A204.1 (cell line): ENCODE measurements around the gene RAB11B.
"Not testable (repeated sequence)": the region's sequence is repeated elsewhere in the genome, so short reads cannot be mapped to it uniquely, and the experiment has no call there.

Source experiments
- FAIRE-seq: peaks from 2 replicates; lab custom pipeline; 2012; peaks lifted over from hg19 to GRCh38; lab: Jason Lieb, UNC

The RAB11B gene

GRCh38 chr19:8389891-8390616 lies at the start of gene RAB11B:
TSS of gene RAB11B (plus strand) at chr19:8390360. CDS start at chr19:8390417, 57 bp downstream.
- FAIRE-seq, result peak; percentile 99

DNA sequence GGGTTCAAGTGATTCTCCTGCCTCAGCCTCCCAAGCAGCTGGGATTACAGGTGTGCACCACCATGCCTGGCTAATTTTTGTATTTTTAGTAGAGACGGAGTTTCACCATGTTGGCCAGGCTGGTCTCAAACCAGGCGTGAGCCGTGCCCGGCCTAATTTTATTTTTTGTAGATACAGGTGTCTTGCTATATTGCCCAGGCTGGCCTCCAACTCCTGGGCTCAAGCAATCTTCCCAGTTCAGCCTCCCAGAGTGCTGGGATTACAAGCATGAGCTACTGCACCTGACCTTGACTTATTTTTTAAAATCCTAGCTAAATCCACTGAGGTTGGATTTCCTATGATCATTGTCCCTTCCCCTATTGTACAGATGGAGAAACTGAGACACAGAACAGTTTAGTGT lies 48.7 kb upstream of the RAB11B start:
- FAIRE-seq, result not testable (repeated sequence)

DNA sequence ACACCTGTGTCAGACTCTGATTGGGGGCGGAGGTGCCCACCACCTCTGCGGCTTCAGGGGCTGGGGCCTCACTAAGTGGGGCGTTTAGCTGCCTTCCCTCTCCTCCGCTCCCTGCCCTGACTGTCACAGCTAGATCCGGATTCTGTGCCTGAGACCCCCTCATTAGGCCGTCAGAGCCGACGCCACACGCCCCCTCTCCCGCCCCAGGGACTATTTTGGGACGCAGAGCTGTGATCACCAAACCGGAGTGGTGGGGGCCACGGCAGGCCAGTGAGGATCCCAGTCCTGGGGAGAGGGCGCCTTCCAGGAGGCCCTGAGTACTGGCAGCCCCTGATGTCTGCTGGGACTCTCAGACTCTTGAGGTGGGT lies 47.9 kb upstream of the RAB11B start:
- FAIRE-seq, result no peak

DNA sequence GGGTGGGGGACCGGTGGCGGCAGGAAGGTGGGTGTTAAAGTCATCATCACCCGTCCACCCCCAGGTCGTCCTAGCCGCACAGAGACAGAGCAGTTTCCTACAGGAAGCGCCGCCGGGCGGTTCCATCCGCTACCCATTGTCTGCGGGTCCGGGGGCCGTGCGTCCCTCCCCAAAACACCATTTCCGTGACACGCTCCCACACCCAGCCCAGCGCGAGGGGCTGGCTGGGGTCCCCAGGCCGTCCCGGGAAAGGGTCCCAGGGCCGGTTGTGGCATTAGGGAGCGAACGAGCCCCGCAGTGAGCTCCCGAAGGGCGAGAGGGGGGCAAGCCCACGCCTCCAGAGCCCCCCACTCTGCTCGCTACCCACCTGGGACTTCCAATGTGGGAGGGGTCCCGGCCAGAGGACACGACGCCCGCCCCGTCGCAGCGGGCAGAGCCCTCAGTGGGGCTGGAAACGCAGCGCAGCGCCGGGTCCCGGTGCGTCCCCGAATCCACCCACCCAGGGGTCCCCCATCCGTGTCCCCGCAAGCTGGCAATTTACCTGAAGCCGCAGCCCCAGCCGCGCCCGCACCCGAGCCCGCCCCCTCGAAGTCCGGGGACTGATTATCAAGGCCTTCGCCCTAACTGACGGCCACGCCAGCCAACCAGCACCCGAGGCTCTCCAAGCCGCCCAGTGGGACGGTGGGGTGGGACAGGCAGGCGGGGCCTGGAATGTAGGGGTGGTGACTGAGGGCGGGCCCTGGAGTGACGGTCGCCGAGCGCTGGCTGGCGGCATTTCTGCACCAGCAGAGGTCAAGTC lies 47.3 kb upstream of the RAB11B start, which contains the start of gene KANK3:
Gene KANK3, minus strand, starts transcription at position 579 of the 799 bp plus-strand sequence. CDS start 5,434 bp downstream, outside the sequence.
- no peak for FAIRE-seq

DNA sequence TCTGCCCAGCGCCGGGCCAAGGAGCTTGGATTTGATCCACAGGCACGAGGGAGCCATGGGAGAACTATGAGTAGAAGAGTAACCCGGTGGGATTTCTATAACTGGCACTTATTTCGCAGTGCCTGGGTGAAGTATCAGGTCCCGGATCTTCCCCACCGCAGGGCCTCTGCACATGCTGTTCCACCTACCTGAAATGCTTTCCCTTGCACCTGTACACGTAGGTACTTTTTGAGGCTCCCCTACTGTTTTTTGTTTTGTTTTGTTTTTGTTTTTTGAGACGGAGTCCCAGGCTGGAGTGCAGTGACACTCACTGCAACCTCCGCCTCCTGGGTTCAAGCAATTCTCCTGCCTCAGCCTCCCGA lies 46.7 kb upstream of the RAB11B start:
- FAIRE-seq, result no peak

DNA sequence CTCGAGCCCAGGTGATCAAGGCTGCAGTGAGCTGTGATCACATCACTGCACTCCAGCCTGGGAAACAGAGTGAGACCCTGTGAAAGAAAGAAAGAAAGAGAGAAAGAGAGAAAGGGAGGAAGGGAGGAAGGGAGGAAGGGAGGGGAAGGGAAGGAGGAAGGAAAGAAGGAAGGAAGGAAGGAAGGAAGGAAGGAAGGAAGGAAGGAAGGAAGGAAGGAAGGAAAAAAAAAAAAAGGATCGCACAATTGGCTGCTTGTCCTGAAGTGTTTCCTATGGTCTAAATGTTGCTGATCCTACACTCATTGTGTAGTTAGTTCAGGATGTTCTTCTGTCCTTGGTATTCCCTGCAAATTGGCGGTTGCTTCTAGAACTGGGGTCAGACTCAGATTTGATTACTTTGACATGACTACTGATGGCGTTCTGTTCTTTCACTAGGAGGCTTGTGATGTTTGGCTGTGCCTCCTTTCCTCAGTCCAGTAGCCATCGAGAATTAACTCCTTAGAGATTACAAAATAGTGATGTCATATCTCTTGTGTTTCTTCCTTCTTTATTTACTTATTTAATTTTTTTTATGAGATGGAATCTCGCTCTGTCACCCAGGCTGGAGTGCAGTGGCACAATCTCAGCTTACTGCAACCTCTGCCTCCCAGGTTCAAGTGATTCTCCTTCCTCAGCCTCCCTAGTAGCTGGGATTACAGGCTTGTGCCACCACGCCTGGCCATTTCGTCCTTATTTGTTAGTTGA lies 40.4 kb upstream of the RAB11B start:
- not testable (repeated sequence) for FAIRE-seq

- no peak for FAIRE-seq
Measured at GRCh38 chr19:8352134-8352827, 37.9 kb upstream of the RAB11B start.

- not testable (repeated sequence) for FAIRE-seq
Measured at GRCh38 chr19:8352845-8353244, 37.3 kb upstream of the RAB11B start.

- no peak for FAIRE-seq
Measured at GRCh38 chr19:8355631-8356402, 34.3 kb upstream of the RAB11B start.

GRCh38 chr19:8357007-8357521 lies 33.1 kb upstream of the RAB11B start:
- no peak for FAIRE-seq

DNA sequence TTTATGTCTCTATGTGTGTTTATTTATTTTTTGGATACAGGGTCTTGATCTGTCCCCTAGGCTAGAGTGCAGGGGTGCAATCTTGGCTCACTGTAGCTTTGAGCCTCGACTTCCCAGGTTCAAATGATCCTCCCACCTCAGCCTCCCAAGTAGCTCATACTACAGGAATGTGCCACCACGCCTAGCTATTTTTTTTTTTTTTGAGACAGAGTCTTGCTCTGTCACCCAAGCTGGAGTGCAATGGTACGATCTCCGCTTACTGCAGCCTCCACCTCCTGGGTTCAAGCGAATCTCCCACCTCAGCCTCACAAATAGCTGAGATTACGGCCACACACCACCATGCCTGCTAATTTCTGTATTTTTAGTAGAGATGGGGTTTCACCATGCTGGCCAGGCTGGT lies 31.2 kb upstream of the RAB11B start:
- no peak for FAIRE-seq

GRCh38 chr19:8360196-8360595 lies 30.0 kb upstream of the RAB11B start:
- FAIRE-seq, result no peak

- no peak for FAIRE-seq
Measured at GRCh38 chr19:8361921-8362793, 28.0 kb upstream of the RAB11B start.

DNA sequence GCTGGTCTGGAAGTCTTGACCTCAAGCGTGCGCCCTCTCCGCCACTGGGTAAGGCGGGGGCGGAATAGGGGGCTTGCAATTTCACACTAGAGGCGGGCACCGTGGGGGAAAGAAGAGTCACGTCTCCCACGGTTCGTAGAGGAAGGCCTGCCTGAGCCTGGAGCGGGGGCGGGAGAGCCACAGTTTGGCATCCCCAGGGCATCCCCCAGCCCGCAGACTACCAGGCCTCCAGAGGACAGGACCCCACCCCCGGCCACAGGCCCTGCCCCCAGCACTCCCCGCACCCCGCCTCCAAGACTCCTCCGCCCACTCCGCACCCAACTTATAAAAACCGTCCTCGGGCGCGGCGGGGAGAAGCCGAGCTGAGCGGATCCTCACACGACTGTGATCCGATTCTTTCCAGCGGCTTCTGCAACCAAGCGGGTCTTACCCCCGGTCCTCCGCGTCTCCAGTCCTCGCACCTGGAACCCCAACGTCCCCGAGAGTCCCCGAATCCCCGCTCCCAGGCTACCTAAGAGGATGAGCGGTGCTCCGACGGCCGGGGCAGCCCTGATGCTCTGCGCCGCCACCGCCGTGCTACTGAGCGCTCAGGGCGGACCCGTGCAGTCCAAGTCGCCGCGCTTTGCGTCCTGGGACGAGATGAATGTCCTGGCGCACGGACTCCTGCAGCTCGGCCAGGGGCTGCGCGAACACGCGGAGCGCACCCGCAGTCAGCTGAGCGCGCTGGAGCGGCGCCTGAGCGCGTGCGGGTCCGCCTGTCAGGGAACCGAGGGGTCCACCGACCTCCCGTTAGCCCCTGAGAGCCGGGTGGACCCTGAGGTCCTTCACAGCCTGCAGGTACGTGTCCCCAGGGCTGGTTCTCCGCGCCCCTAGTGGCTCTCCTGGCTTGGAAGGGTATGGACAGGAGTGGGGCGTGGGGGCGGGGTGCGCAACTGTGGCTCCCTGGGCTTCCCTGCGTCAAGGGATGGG lies 26.1 kb upstream of the RAB11B start, which contains the start of gene ANGPTL4:
Gene ANGPTL4, plus strand, starts transcription at position 353 of the 969 bp plus-strand sequence. Its CDS starts 167 bp downstream, at position 520.
- FAIRE-seq, result no peak

- FAIRE-seq, result no peak
Measured at GRCh38 chr19:8366121-8366581, 24.0 kb upstream of the RAB11B start.

GRCh38 chr19:8366961-8367326 lies 23.2 kb upstream of the RAB11B start:
- FAIRE-seq, result no peak

GRCh38 chr19:8367327-8368001 lies 22.7 kb upstream of the RAB11B start:
- no peak for FAIRE-seq
